Measurements from ENCODE around the gene ADD2.
"Not testable (repeated sequence)": the region's sequence is repeated elsewhere in the genome, so short reads cannot be mapped to it uniquely, and the experiment has no call there.

ADD2 gene

GRCh38 chr2:70626254-70626990 lies 141.6 kb downstream of the ADD2 start:
- no peaks in the 10 kb centered on the region for H3K4me1 Mint-ChIP-seq (ENCODE audit: low read depth)
- H3K4me3 Mint-ChIP-seq, result no peak overlapping the region
- no peaks in the 10 kb centered on the region for H3K36me3 Mint-ChIP-seq
- H3K9me3 Mint-ChIP-seq (ENCODE audit: low read depth), result no peaks in the 10 kb centered on the region
- H3K27me3 Mint-ChIP-seq, result peaks cover 4% of the 10 kb centered on the region
- H3K27ac Mint-ChIP-seq, result no peak overlapping the region

- not testable (repeated sequence) for H3K27me3 Mint-ChIP-seq; H3K9me3 Mint-ChIP-seq (ENCODE audit: low read depth); H3K27ac Mint-ChIP-seq; H3K36me3 Mint-ChIP-seq; H3K4me1 Mint-ChIP-seq (ENCODE audit: low read depth); H3K4me3 Mint-ChIP-seq
Observed at GRCh38 chr2:70621536-70621935, 146.5 kb downstream of the ADD2 start.

GRCh38 chr2:70620020-70620419 lies 148.0 kb downstream of the ADD2 start:
- no peak overlapping the region for H3K4me3 Mint-ChIP-seq
- peaks cover 4% of the 10 kb centered on the region for H3K27me3 Mint-ChIP-seq
- H3K36me3 Mint-ChIP-seq, result no peaks in the 10 kb centered on the region
- H3K9me3 Mint-ChIP-seq (ENCODE audit: low read depth), result no peaks in the 10 kb centered on the region
- H3K27ac Mint-ChIP-seq, result no peak overlapping the region
- H3K4me1 Mint-ChIP-seq (ENCODE audit: low read depth), result no peaks in the 10 kb centered on the region

GRCh38 chr2:70619167-70619566 lies 148.8 kb downstream of the ADD2 start:
- H3K27ac Mint-ChIP-seq, result no peak overlapping the region
- H3K4me1 Mint-ChIP-seq (ENCODE audit: low read depth), result no peaks in the 10 kb centered on the region
- no peaks in the 10 kb centered on the region for H3K9me3 Mint-ChIP-seq (ENCODE audit: low read depth)
- H3K4me3 Mint-ChIP-seq, result no peak overlapping the region
- H3K27me3 Mint-ChIP-seq, result peaks cover 4% of the 10 kb centered on the region
- H3K36me3 Mint-ChIP-seq, result no peaks in the 10 kb centered on the region

- Mint-ChIP-seq H3K4me1 (ENCODE audit: low read depth) (no peaks in the 10 kb centered on the region), H3K4me3 (no peak overlapping the region), H3K9me3 (ENCODE audit: low read depth) (no peaks in the 10 kb centered on the region), H3K36me3 (no peaks in the 10 kb centered on the region), H3K27me3 (peaks cover 6% of the 10 kb centered on the region), H3K27ac (no peak overlapping the region)
Observed at GRCh38 chr2:70616168-70616694, 151.8 kb downstream of the ADD2 start.

- H3K36me3 Mint-ChIP-seq, result no peaks in the 10 kb centered on the region
- H3K4me3 Mint-ChIP-seq, result no peak overlapping the region
- no peak overlapping the region for H3K27ac Mint-ChIP-seq
- H3K27me3 Mint-ChIP-seq, result peaks cover 4% of the 10 kb centered on the region
- H3K9me3 Mint-ChIP-seq (ENCODE audit: low read depth), result no peaks in the 10 kb centered on the region
- H3K4me1 Mint-ChIP-seq (ENCODE audit: low read depth), result no peaks in the 10 kb centered on the region
Observed at GRCh38 chr2:70615222-70615621, 152.8 kb downstream of the ADD2 start.

GRCh38 chr2:70613521-70613920 lies 154.5 kb downstream of the ADD2 start:
- no peak overlapping the region for H3K27ac Mint-ChIP-seq
- H3K27me3 Mint-ChIP-seq, result peaks cover 2% of the 10 kb centered on the region
- H3K4me3 Mint-ChIP-seq, result no peak overlapping the region
- H3K9me3 Mint-ChIP-seq (ENCODE audit: low read depth), result no peaks in the 10 kb centered on the region
- no peaks in the 10 kb centered on the region for H3K4me1 Mint-ChIP-seq (ENCODE audit: low read depth)
- H3K36me3 Mint-ChIP-seq, result no peaks in the 10 kb centered on the region

- H3K9me3 Mint-ChIP-seq (ENCODE audit: low read depth), result no peaks in the 10 kb centered on the region
- peaks cover 2% of the 10 kb centered on the region for H3K27me3 Mint-ChIP-seq
- no peak overlapping the region for H3K4me3 Mint-ChIP-seq
- H3K36me3 Mint-ChIP-seq, result no peaks in the 10 kb centered on the region
- H3K27ac Mint-ChIP-seq, result no peak overlapping the region
- H3K4me1 Mint-ChIP-seq (ENCODE audit: low read depth), result no peaks in the 10 kb centered on the region
Observed at GRCh38 chr2:70612574-70612973, 155.4 kb downstream of the ADD2 start.

- Mint-ChIP-seq H3K4me3 (no peak overlapping the region), H3K27me3 (peaks cover 8% of the 10 kb centered on the region), H3K27ac (no peak overlapping the region), H3K9me3 (ENCODE audit: low read depth) (no peaks in the 10 kb centered on the region), H3K36me3 (no peaks in the 10 kb centered on the region), H3K4me1 (ENCODE audit: low read depth) (peaks cover 6% of the 10 kb centered on the region)
Observed at GRCh38 chr2:70608373-70608772, 159.6 kb downstream of the ADD2 start.

- no peak overlapping the region for H3K4me3 Mint-ChIP-seq
- H3K36me3 Mint-ChIP-seq, result no peaks in the 10 kb centered on the region
- H3K4me1 Mint-ChIP-seq (ENCODE audit: low read depth), result peaks cover 10% of the 10 kb centered on the region
- no peaks in the 10 kb centered on the region for H3K9me3 Mint-ChIP-seq (ENCODE audit: low read depth)
- H3K27ac Mint-ChIP-seq, result no peak overlapping the region
- peaks cover 8% of the 10 kb centered on the region for H3K27me3 Mint-ChIP-seq
Observed at GRCh38 chr2:70607121-70607561, 160.9 kb downstream of the ADD2 start.

All from activated naive CD8-positive, alpha-beta T cell (primary cell).